Heart right ventricle (tissue), 16 donors: ENCODE measurements around the gene LPAR1. TPM values are rescaled to one million over a fixed set of nuclear protein-coding genes. Genes with fewer than 3 reads are reported as not detected.

Experiments
- ATAC-seq, 8 donors: fragments of 200-7000 bp; cut with Tn5 transposase; one replicate each; pipeline ENCODE4 v1.9.1; 2020; ENCODE audit warnings: mild to moderate bottlenecking in 8 of 8, moderate library complexity in 8 of 8, moderate number of reproducible peaks in 1 of 8
- DNase-seq, 2 donors: peaks; one replicate each; pipeline ENCODE4 v3.0.0-alpha.2; 2020
- H3K27ac ChIP-seq, 10 donors: fragments of 200-600 bp; sonication (generic) in 2 of 10; one replicate each; pipeline versions ENCODE4 v1.5.0 to v1.8.0; 2020 to 2022; ENCODE audit warnings: mild to moderate bottlenecking in 3 of 10
- H3K27me3 ChIP-seq, 7 donors: fragments of 200-600 bp; one replicate each; pipeline ENCODE4 v1.8.0; 2021 to 2022; ENCODE audit warnings: mild to moderate bottlenecking in 2 of 7
- H3K36me3 ChIP-seq, 9 donors: fragments of 200-600 bp; sonication (generic) in 1 of 9; one replicate each; pipeline versions ENCODE4 v1.5.0 to v1.8.0; 2020 to 2022; ENCODE audit warnings: mild to moderate bottlenecking in 2 of 9
- H3K4me1 ChIP-seq, 9 donors: fragments of 200-600 bp; sonication (generic) in 1 of 9; one replicate each; pipeline versions ENCODE4 v1.5.0 to v1.8.0; 2020 to 2022; ENCODE audit warnings: mild to moderate bottlenecking in 4 of 9
- H3K4me3 ChIP-seq, 10 donors: fragments of 200-600 bp; sonication (generic) in 2 of 10; one replicate each; pipeline versions ENCODE4 v1.5.0 to v1.8.0; 2020 to 2022; ENCODE audit warnings: mild to moderate bottlenecking in 7 of 10, moderate library complexity in 2 of 10
- H3K9me3 ChIP-seq, 11 donors: fragments of 200-600 bp in 10 of 11; sonication (generic) in 2 of 11; one replicate each; pipeline versions ENCODE4 v1.5.0 to v1.8.0; 2013 to 2022; ENCODE audit warnings: mild to moderate bottlenecking in 2 of 11, control low read depth in 1 of 11, moderate library complexity in 1 of 11
- CTCF ChIP-seq, 9 donors: fragments of 200-600 bp; sonication (generic) in 2 of 9; IDR thresholded peaks; one replicate each; pipeline versions ENCODE4 v1.5.0 to v1.8.0; 2021 to 2022; ENCODE audit warnings: antibody characterized with exemption in 9 of 9, mild to moderate bottlenecking in 5 of 9, moderate library complexity in 1 of 9
- WGBS, 2 donors: extraction: QIAGEN DNeasy Blood & Tissue Kit; methylation state at CpG; one replicate each; pipeline ENCODE4 v1.1.7; 2013; ENCODE audit warnings: inconsistent platforms in 1 of 2; 5-methylcytosine and 5-hydroxymethylcytosine counted together
- intact Hi-C, 10 donors: fragments of 100-400 bp; cut with DNase I; formaldehyde crosslinking; loops; one replicate each; pipeline versions ENCODE4 v1.11.1 to v1.14.2; 2022
- polyA plus RNA-seq, 2 donors: library from polyadenylated mRNA; stranded (reverse); fragments of 200-250 nt; gene quantifications; one replicate each; pipeline ENCODE4 v1.2.3, GENCODE V29; 2013
- total RNA-seq, 10 donors: library from RNA; stranded (reverse); fragmentation: NEBNext Ultra II Directional in 3 of 10; extraction: Animal tissue kit (Norgen Biotek cat#: 25700) in 3 of 10; gene quantifications; one replicate each; pipeline versions ENCODE4 v1.2.1 to v1.2.4, GENCODE V29; 2021 to 2023
- donor health status: Arrhythmogenic right ventricular cardiomyopathy.
- donor health status: ischemic (EF 13 %, LVEDD 7.1; RV severe dilation, severe dysfunction).
- donor health status: healthy with polysubstance abuse.
- donor health status: DM: no; HTN: yes; CAD: no.
- donor health status: DM: no; HTN: no; CAD: no.
- donor health status: ischemic (EF 25% LVEDD 6.9; RV normal size, moderate dysfunction).
- donor health status: ischemic (EF 25% LVEDD 5.7; RV mildly dilated, moderate dysfunction).
- donor health status: healthy.
- donor health status: DM: yes; HTN: yes; CAD: no.
- donor health status: Ischemic cardiomyopathy.
- donor health status: ischemic (EF 35%, LVEDD 5.7; RV mildly dilated, moderate dysfunction).
- donor health status: nonischemic (EF 11% LVEDD 7.7; RV severe dilation, severe dysfunction).
- donor health status: DM: yes; HTN: yes; CAD: no.
- donor health status: PGD.
- donor health status: ischemic (EF 29% LVEDD 5.4; RV normal size, mild dysfunction).
- donor health status: nonischemic (EF 23%, LVEDD 6.1; RV moderate dilation, normal function).

The LPAR1 gene
- total and polyA plus RNA-seq, 12 donors, result 4.0 to 16.6 (median 7.7) TPM

- 56% methylated on average over 3 of the region's 3 CpGs for WGBS, 2 donors
- ATAC-seq, result no peak
- no peak for TF ChIP-seq CTCF (IDR thresholded peaks at IDR 0.05)
- H3K4me3 ChIP-seq, result no peak overlapping the region
- peaks cover 0 to 7% (median 0%) of the 10 kb centered on the region in 11 donors for H3K9me3 ChIP-seq
- peaks cover 0 to 21% (median 0%) of the 10 kb centered on the region in 9 donors for H3K4me1 ChIP-seq
- H3K36me3 ChIP-seq, result no peaks in the 10 kb centered on the region
- intact Hi-C loops, result no loop called here
- no peaks in the 10 kb centered on the region for H3K27me3 ChIP-seq
- no peak for DNase-seq
- H3K27ac ChIP-seq, result no peak overlapping the region
These were observed 116.1 kb downstream of the LPAR1 start for GRCh38 chr9:110922145-110922544.

- H3K27ac ChIP-seq, result no peak overlapping the region
- DNase-seq (no peak), ATAC-seq (no peak)
- H3K27me3 ChIP-seq, result no peaks in the 10 kb centered on the region
- WGBS, 2 donors, result 91 to 94% methylated on average over 5 of the region's 5 CpGs
- H3K9me3 ChIP-seq, result peaks cover 0 to 7% (median 0%) of the 10 kb centered on the region in 11 donors
- no peak for TF ChIP-seq CTCF (IDR thresholded peaks at IDR 0.05)
- peaks cover 0 to 21% (median 0%) of the 10 kb centered on the region in 9 donors for H3K4me1 ChIP-seq
- H3K4me3 ChIP-seq, result no peak overlapping the region
- intact Hi-C loops, result no loop called here
- H3K36me3 ChIP-seq, result no peaks in the 10 kb centered on the region
These were observed 116.6 kb downstream of the LPAR1 start for GRCh38 chr9:110921705-110922104.

GRCh38 chr9:110919609-110920008 lies 118.7 kb downstream of the LPAR1 start:
- TF ChIP-seq CTCF (IDR thresholded peaks at IDR 0.05), result no peak
- DNase-seq (peak in 1 of 2 donors; percentile 21), ATAC-seq (peak in 7 of 8 donors; percentile 64 to 80 (median 78))
- H3K36me3 ChIP-seq, result no peaks in the 10 kb centered on the region
- H3K9me3 ChIP-seq, result peaks cover 0 to 7% (median 0%) of the 10 kb centered on the region in 11 donors
- peaks cover 0 to 21% (median 0%) of the 10 kb centered on the region in 9 donors for H3K4me1 ChIP-seq
- 61 to 65% methylated on average over 3 of the region's 3 CpGs for WGBS, 2 donors
- intact Hi-C loops, result no loop called here
- peak overlapping the region in 6 of 10 donors; percentile 1 to 69 (median 34) for H3K27ac ChIP-seq
- no peak overlapping the region for H3K4me3 ChIP-seq
- H3K27me3 ChIP-seq, result no peaks in the 10 kb centered on the region

- Histone ChIP-seq H3K36me3 (no peaks in the 10 kb centered on the region), H3K27ac (peak overlapping the region in 5 of 10 donors; percentile 1 to 59 (median 16)), H3K9me3 (peaks cover 0 to 7% (median 0%) of the 10 kb centered on the region in 11 donors), H3K4me1 (peaks cover 0 to 21% (median 0%) of the 10 kb centered on the region in 9 donors), H3K4me3 (no peak overlapping the region), H3K27me3 (no peaks in the 10 kb centered on the region)
- DNase-seq (no peak), ATAC-seq (no peak)
- no peak for TF ChIP-seq CTCF (IDR thresholded peaks at IDR 0.05)
- intact Hi-C loops, result no loop called here
- WGBS, 2 donors, result 88 to 94% methylated on average over 3 of the region's 3 CpGs
These were observed 119.2 kb downstream of the LPAR1 start for GRCh38 chr9:110919050-110919435.
